Retinal pigment epithelial cell (primary cell): Measurements from ENCODE around the gene KLK8.

Experiments used
- DNase-seq: peaks from one replicate; pipeline ENCODE4 v3.0.0-alpha.2; 2010; ENCODE audit warnings: low read depth
- H3K4me3 ChIP-seq: 2 replicates; pipeline ENCODE4 v1.5.1; 2011; ENCODE audit warnings: mild to moderate bottlenecking, low read length, control low read depth, moderate library complexity
- TF ChIP-seq, protein P1 (sequence below): conservative IDR thresholded peaks from 2 replicates; pipeline ENCODE4 v1.5.1; 2011; ENCODE audit warnings: low read depth, low read length, control low read depth, inconsistent platforms

The KLK8 gene

GRCh38 chr19:51031880-51032225, 30.4 kb upstream of the KLK8 start:
- TF ChIP-seq, protein P1, sequence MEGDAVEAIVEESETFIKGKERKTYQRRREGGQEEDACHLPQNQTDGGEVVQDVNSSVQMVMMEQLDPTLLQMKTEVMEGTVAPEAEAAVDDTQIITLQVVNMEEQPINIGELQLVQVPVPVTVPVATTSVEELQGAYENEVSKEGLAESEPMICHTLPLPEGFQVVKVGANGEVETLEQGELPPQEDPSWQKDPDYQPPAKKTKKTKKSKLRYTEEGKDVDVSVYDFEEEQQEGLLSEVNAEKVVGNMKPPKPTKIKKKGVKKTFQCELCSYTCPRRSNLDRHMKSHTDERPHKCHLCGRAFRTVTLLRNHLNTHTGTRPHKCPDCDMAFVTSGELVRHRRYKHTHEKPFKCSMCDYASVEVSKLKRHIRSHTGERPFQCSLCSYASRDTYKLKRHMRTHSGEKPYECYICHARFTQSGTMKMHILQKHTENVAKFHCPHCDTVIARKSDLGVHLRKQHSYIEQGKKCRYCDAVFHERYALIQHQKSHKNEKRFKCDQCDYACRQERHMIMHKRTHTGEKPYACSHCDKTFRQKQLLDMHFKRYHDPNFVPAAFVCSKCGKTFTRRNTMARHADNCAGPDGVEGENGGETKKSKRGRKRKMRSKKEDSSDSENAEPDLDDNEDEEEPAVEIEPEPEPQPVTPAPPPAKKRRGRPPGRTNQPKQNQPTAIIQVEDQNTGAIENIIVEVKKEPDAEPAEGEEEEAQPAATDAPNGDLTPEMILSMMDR, result no peak
- no peak overlapping the region for H3K4me3 ChIP-seq
- DNase-seq, result no peak

GRCh38 chr19:51031220-51031879, 29.9 kb upstream of the KLK8 start:
- DNase-seq, result no peak

GRCh38 chr19:51030631-51031030, 29.2 kb upstream of the KLK8 start:
- H3K4me3 ChIP-seq, result no peak overlapping the region
- TF ChIP-seq, protein P1, result no peak

More at GRCh38 chr19:51031220-51031879, 29.9 kb upstream of the KLK8 start:
- TF ChIP-seq, protein P1, result no peak
- no peak overlapping the region for H3K4me3 ChIP-seq

GRCh38 chr19:51029718-51030117, 28.3 kb upstream of the KLK8 start:
- no peak overlapping the region for H3K4me3 ChIP-seq
- DNase-seq, result no peak
- TF ChIP-seq, protein P1, result no peak

More at GRCh38 chr19:51030631-51031030, 29.2 kb upstream of the KLK8 start:
- no peak for DNase-seq

DNA sequence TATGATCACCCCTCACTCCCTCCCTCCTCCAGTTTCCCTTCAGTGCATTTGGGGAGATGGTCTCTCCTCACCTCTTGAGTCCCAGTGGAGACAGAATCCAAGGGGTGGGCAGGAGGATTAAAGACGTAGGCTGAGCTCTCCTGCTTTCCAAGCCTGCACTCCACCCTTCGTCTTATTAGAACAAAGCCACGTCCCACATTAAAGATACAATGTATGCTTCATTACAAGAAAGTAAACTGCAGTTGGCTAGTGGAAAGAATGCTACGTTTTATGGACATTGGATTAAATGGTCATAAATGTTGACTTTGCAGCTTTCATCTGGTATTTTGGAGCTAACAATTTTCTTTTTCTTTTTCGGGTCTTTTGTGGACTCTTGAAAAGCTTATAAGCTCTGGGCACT, 26.5 kb upstream of the KLK8 start:
- TF ChIP-seq, protein P1, result no peak
- DNase-seq, result no peak
- H3K4me3 ChIP-seq, result no peak overlapping the region

DNA sequence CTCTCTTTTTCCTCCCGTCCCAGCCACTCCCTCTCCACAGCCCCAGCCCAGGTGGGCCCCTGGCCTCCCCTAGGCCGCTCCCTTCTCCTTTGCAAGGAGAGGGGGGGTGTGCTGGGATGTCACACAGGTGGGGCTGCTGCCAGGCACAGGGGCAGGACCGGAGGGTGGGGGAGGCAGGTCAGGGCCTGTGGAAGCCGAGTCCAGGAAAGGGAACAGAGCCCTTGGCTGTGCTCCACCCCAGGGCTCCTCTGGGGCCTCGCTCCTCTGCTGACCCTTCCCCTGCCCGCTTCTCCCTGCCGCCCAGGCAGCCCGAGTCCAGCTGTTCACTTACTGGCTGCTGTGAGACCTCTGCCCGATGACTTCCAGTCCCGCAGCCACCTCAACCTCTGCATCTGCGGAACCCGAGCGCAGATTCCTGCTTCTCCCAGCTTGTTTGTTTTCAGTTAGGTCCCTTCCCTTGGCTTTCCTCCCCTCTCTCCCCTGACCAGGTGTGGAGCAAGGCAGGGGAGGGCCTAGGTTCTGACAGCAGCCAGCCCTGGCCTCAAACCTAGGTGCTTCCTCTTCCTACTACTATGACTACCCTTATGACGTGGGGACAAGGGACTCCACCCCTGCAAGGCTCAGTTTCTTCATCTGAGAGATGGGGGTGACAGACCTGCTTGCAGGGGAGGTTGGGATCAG, 25.9 kb upstream of the KLK8 start:
- TF ChIP-seq, protein P1, result no peak

DNA sequence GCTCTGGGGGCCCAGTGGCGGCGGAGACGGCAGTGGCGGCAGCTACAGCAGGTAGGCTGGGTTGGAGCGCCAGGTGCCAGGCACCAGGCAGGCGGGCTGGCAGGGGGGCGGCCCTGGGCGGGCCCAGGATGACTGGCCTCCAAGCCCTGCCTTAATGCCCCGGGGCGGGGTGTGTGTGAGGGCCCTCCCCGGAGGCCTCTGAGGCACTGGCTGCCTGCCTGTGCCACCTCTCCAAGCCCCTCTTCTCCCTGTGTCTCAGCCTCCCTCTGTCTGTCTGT, 25.1 kb upstream of the KLK8 start, which contains the start of gene KLK11:
TSS of gene KLK11 (minus strand) at position 63 of the 278 bp plus-strand sequence. CDS start 985 bp downstream, outside the sequence.
- TF ChIP-seq, protein P1, result no peak
- no peak for DNase-seq
- H3K4me3 ChIP-seq, result peak within 1 kb of the TSS; percentile 44

More for the DNA sequence above, 25.9 kb upstream of the KLK8 start:
- no peak overlapping the region for H3K4me3 ChIP-seq
- DNase-seq, result no peak
